ENCODE results near the gene RASGRP3. TPM values are rescaled to one million over a fixed set of nuclear protein-coding genes. Genes with fewer than 3 reads are reported as not detected.

Gene RASGRP3
- total RNA-seq, 1 experiment from 2014 or later = 0.59 TPM

DNA sequence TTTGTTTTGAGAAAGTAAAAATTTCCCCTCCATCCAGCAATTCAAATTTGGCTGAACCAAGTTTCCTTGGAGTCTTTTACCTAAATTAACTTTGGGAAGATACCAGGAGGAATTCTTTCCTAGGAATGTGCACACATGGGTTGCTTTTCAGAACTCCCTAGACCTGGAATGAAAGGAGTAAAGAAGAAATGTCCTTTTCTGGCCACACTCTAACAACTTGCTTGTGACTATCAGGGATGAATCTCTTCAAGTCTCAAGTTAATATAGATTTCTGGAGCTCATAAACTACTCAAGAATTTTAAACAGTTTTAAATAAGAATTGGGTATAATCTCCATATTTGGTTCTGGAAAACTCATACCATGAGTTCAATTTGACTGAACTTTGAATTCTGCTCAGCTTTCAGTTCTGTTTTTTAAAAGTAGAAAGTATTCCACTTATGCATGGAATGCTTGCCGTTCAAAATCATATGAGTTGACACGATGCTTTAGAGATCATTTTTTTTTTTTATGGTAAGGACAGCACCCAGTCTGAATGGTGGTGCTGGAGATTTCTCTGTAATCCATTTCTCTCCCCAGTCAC, 7.7 kb downstream of the RASGRP3 start (continued):
- no peak for TF ChIP-seq EGR1 (IDR thresholded peaks at IDR 0.05; ENCODE audit: low read depth)
- TF ChIP-seq SRF (IDR thresholded peaks at IDR 0.05; ENCODE audit: low read depth) = no peak
- no peak for TF ChIP-seq CEBPB (IDR thresholded peaks at IDR 0.05; ENCODE audit: low read depth)
- TF ChIP-seq MAX (IDR thresholded peaks at IDR 0.05) = no peak
- TF ChIP-seq FOSL1 (IDR thresholded peaks at IDR 0.05; ENCODE audit: low read depth) = no peak

DNA sequence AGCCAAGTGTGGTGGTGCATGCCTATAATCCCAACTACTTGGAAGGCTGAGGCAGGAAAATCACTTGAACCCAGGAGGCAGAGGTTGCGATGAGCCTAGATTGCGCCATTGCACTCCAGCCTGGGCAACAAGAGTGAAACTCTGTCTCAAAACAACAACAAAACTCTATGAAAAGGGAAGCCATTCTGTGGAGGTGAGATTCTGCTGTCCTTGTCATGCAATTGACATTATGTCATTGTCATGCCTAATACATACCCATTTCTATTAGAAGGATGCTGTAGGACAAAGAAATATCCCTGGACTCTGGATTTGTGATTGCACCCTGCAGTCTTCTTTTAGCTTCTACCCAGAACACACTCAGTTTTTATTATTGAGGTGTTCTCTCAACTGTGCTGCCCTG, 8.6 kb downstream of the RASGRP3 start:
- Histone ChIP-seq H4K20me1 (ENCODE audit: insufficient read depth) (no peaks in the 10 kb centered on the region), H3K9ac (ENCODE audit: low read length) (no peak overlapping the region), H2AFZ (ENCODE audit: low read depth, low read length, poor library complexity, severe bottlenecking) (no peak overlapping the region), H3K27me3 (ENCODE audit: insufficient read depth, low read length) (no peaks in the 10 kb centered on the region), H3K4me3 (replicated peaks in 1 of 2; ENCODE audit: low read depth in 1 of 2, low read length in 2 of 2) (no peak overlapping the region), H3K79me2 (ENCODE audit: insufficient read depth, low read length) (no peaks in the 10 kb centered on the region), H3K9me2 (ENCODE audit: insufficient read depth) (no peaks in the 10 kb centered on the region), H3K9me3 (ENCODE audit: control insufficient read depth in 1 of 2, insufficient read depth in 1 of 2, low read depth in 1 of 2, low read length in 2 of 2) (peaks cover 0 to 16% of the 10 kb centered on the region in 2 experiments; a peak in 1 of 4 replicates), H3K36me3 (ENCODE audit: control insufficient read depth in 1 of 2, insufficient read depth in 2 of 2, low read length in 2 of 2) (no peaks in the 10 kb centered on the region), H3K27ac (ENCODE audit: low read depth, low read length) (no peak overlapping the region), H3K4me2 (ENCODE audit: low read length) (no peak overlapping the region), H3K4me1 (ENCODE audit: control insufficient read depth in 1 of 2, insufficient read depth in 2 of 2, low read length in 2 of 2) (no peaks in the 10 kb centered on the region)
- ChIA-PET RAD21 (ENCODE audit: low non-redundant PET in 1 of 2, low total read pairs in 2 of 2, uncharacterized antibody in 2 of 2, unreplicated experiment in 2 of 2) (no interaction called here), CTCF (no interaction called here), POLR2A (no interaction called here)
- no peak for DNase-seq (ENCODE audit: low read depth, low spot score)
- BruUV-seq (replicated peaks) = no TSS peak
- intact Hi-C loops (cut with micrococcal nuclease) = no loop called here
- TF ChIP-seq YY1 (IDR thresholded peaks at IDR 0.05; ENCODE audit: extremely low read depth, insufficient replicate concordance, low read depth, low read length) (no peak), CBX3 (IDR thresholded peaks at IDR 0.05; ENCODE audit: low read depth) (no peak), SP1 (IDR thresholded peaks at IDR 0.05; ENCODE audit: low read depth) (no peak), ZFX (IDR thresholded peaks at IDR 0.05) (no peak), ZBTB33 (IDR thresholded peaks at IDR 0.05; ENCODE audit: extremely low read depth, insufficient replicate concordance, low read length) (no peak), EZH2phosphoT487 (IDR thresholded peaks at IDR 0.05; ENCODE audit: borderline replicate concordance) (no peak), ZNF274 (IDR thresholded peaks at IDR 0.05; ENCODE audit: low read depth, low read length) (no peak), EZH2 (IDR thresholded peaks at IDR 0.05) (no peak), SIN3A (IDR thresholded peaks at IDR 0.05; ENCODE audit: low read depth) (no peak)
- TF ChIP-seq, protein P1, sequence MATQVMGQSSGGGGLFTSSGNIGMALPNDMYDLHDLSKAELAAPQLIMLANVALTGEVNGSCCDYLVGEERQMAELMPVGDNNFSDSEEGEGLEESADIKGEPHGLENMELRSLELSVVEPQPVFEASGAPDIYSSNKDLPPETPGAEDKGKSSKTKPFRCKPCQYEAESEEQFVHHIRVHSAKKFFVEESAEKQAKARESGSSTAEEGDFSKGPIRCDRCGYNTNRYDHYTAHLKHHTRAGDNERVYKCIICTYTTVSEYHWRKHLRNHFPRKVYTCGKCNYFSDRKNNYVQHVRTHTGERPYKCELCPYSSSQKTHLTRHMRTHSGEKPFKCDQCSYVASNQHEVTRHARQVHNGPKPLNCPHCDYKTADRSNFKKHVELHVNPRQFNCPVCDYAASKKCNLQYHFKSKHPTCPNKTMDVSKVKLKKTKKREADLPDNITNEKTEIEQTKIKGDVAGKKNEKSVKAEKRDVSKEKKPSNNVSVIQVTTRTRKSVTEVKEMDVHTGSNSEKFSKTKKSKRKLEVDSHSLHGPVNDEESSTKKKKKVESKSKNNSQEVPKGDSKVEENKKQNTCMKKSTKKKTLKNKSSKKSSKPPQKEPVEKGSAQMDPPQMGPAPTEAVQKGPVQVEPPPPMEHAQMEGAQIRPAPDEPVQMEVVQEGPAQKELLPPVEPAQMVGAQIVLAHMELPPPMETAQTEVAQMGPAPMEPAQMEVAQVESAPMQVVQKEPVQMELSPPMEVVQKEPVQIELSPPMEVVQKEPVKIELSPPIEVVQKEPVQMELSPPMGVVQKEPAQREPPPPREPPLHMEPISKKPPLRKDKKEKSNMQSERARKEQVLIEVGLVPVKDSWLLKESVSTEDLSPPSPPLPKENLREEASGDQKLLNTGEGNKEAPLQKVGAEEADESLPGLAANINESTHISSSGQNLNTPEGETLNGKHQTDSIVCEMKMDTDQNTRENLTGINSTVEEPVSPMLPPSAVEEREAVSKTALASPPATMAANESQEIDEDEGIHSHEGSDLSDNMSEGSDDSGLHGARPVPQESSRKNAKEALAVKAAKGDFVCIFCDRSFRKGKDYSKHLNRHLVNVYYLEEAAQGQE (IDR thresholded peaks at IDR 0.05; ENCODE audit: low read depth) = no peak
- ATAC-seq = no peak

Data from HCT116 (cell line).